Measurements from ENCODE around the gene PPP1R16B. TPM values are rescaled to one million over a fixed set of nuclear protein-coding genes. Genes with fewer than 3 reads are reported as not detected.

PPP1R16B gene
- polyA plus RNA-seq, 1 donor from 2014 or later: 1.9 TPM

DNA sequence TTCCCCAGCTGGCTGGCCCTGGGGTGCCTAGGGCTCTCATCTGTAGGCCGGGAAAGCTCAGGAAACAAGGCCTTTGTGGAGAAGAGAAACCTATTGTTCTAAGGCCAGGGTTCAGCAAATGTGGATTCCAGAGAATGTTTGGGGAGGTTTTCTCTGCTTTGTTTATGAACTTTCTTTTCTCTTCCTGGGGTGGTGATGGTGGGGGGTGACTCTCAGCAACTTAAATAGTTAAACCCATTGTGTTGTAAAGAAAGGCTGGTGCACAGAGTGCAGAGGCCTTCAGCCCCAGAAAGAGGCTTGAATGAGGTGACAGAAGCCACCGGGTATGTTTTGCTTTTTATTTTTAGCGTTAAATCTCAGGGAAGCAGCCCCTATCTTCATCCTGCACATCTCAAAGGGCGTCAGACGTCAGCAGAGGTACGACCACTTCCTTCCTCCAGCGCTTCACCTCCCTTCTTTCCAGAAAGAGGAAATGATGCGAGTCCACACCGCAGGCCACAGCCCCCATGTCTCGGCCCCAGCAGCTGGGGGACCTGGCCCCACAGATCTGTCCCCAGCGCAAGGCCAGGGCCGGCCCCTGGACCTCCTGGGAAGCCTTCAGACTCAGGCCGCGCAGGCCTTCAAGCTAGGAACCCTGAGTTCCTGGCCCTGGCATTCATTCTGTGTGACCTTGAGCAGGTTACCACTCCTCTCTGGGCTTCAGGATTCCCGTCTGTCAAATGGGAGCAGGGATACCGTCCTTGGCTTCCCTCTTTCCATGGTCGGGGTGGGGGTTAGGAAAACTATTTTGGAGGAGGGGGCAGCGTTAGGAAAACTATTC lies 605 bp upstream of the PPP1R16B start:
- Histone ChIP-seq H3K9me2 (ENCODE audit: insufficient read depth, low read length) (no peaks in the 10 kb centered on the region), H3K9me3 (ENCODE audit: low read length) (no peaks in the 10 kb centered on the region), H3K27ac (ENCODE audit: low read length) (no peak overlapping the region), H3F3A (ENCODE audit: insufficient read depth, low read length, poor library complexity, severe bottlenecking) (no peaks in the 10 kb centered on the region), H3K4me3 (ENCODE audit: low read length) (peak overlapping the region; percentile 84), H3K4me2 (ENCODE audit: low read length) (no peak overlapping the region), H4K20me1 (ENCODE audit: insufficient read depth) (no peaks in the 10 kb centered on the region), H2AFZ (ENCODE audit: low read depth, low read length) (no peak overlapping the region), H3K9ac (ENCODE audit: low read length) (peak overlapping the region; percentile 65), H3K79me2 (replicated peaks; ENCODE audit: insufficient read depth, low read length) (no peaks in the 10 kb centered on the region), H3K27me3 (ENCODE audit: insufficient read depth, low read depth, low read length) (peaks cover 35% of the 10 kb centered on the region), H3K36me3 (ENCODE audit: insufficient read depth, low read length) (no peaks in the 10 kb centered on the region)
- TF ChIP-seq, protein P1, sequence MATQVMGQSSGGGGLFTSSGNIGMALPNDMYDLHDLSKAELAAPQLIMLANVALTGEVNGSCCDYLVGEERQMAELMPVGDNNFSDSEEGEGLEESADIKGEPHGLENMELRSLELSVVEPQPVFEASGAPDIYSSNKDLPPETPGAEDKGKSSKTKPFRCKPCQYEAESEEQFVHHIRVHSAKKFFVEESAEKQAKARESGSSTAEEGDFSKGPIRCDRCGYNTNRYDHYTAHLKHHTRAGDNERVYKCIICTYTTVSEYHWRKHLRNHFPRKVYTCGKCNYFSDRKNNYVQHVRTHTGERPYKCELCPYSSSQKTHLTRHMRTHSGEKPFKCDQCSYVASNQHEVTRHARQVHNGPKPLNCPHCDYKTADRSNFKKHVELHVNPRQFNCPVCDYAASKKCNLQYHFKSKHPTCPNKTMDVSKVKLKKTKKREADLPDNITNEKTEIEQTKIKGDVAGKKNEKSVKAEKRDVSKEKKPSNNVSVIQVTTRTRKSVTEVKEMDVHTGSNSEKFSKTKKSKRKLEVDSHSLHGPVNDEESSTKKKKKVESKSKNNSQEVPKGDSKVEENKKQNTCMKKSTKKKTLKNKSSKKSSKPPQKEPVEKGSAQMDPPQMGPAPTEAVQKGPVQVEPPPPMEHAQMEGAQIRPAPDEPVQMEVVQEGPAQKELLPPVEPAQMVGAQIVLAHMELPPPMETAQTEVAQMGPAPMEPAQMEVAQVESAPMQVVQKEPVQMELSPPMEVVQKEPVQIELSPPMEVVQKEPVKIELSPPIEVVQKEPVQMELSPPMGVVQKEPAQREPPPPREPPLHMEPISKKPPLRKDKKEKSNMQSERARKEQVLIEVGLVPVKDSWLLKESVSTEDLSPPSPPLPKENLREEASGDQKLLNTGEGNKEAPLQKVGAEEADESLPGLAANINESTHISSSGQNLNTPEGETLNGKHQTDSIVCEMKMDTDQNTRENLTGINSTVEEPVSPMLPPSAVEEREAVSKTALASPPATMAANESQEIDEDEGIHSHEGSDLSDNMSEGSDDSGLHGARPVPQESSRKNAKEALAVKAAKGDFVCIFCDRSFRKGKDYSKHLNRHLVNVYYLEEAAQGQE (IDR thresholded peaks at IDR 0.05; ENCODE audit: borderline replicate concordance): no peak
- TF ChIP-seq RAD21 (conservative IDR thresholded peaks at IDR 0.05): no peak
- no peak for TF ChIP-seq EP300 (conservative IDR thresholded peaks at IDR 0.05; ENCODE audit: poor library complexity, severe bottlenecking)
- TF ChIP-seq TAF1 (IDR thresholded peaks at IDR 0.05; ENCODE audit: low read depth): no peak
- TF ChIP-seq SMC3 (conservative IDR thresholded peaks at IDR 0.05; ENCODE audit: poor library complexity): no peak
- no peak for TF ChIP-seq POLR2AphosphoS5 (IDR thresholded peaks at IDR 0.05)
- TF ChIP-seq MXI1 (conservative IDR thresholded peaks at IDR 0.05; ENCODE audit: poor library complexity, severe bottlenecking): no peak

- TF ChIP-seq, protein P1 (IDR thresholded peaks at IDR 0.05; ENCODE audit: borderline replicate concordance): no peak
- TF ChIP-seq SMC3 (conservative IDR thresholded peaks at IDR 0.05; ENCODE audit: poor library complexity) (no peak), MXI1 (conservative IDR thresholded peaks at IDR 0.05; ENCODE audit: poor library complexity, severe bottlenecking) (peak; percentile 19), EP300 (conservative IDR thresholded peaks at IDR 0.05; ENCODE audit: poor library complexity, severe bottlenecking) (no peak), TAF1 (IDR thresholded peaks at IDR 0.05; ENCODE audit: low read depth) (no peak), RAD21 (conservative IDR thresholded peaks at IDR 0.05) (no peak), POLR2AphosphoS5 (IDR thresholded peaks at IDR 0.05) (peak; percentile 4), EZH2 (IDR thresholded peaks at IDR 0.05; ENCODE audit: borderline replicate concordance, insufficient read depth, low read length, poor library complexity, severe bottlenecking) (no peak)
- TF ChIP-seq, protein P2, sequence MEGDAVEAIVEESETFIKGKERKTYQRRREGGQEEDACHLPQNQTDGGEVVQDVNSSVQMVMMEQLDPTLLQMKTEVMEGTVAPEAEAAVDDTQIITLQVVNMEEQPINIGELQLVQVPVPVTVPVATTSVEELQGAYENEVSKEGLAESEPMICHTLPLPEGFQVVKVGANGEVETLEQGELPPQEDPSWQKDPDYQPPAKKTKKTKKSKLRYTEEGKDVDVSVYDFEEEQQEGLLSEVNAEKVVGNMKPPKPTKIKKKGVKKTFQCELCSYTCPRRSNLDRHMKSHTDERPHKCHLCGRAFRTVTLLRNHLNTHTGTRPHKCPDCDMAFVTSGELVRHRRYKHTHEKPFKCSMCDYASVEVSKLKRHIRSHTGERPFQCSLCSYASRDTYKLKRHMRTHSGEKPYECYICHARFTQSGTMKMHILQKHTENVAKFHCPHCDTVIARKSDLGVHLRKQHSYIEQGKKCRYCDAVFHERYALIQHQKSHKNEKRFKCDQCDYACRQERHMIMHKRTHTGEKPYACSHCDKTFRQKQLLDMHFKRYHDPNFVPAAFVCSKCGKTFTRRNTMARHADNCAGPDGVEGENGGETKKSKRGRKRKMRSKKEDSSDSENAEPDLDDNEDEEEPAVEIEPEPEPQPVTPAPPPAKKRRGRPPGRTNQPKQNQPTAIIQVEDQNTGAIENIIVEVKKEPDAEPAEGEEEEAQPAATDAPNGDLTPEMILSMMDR (IDR thresholded peaks at IDR 0.05; ENCODE audit: poor library complexity, severe bottlenecking): peak; percentile 53
- Histone ChIP-seq H3K36me3 (ENCODE audit: insufficient read depth, low read length) (no peaks in the 10 kb centered on the region), H3K9me3 (ENCODE audit: low read length) (no peaks in the 10 kb centered on the region), H3K27ac (ENCODE audit: low read length) (no peak overlapping the region), H3K4me3 (ENCODE audit: low read length) (peak overlapping the region; percentile 84), H3K79me2 (replicated peaks; ENCODE audit: insufficient read depth, low read length) (no peaks in the 10 kb centered on the region), H4K20me1 (ENCODE audit: insufficient read depth) (no peaks in the 10 kb centered on the region), H3K4me2 (ENCODE audit: low read length) (peak overlapping the region; percentile 48), H3K9me2 (ENCODE audit: insufficient read depth, low read length) (no peaks in the 10 kb centered on the region), H3F3A (ENCODE audit: insufficient read depth, low read length, poor library complexity, severe bottlenecking) (no peaks in the 10 kb centered on the region), H3K9ac (ENCODE audit: low read length) (peak overlapping the region; percentile 65), H2AFZ (ENCODE audit: low read depth, low read length) (peak overlapping the region; percentile 51), H3K27me3 (ENCODE audit: insufficient read depth, low read depth, low read length) (peaks cover 35% of the 10 kb centered on the region)
Measured at GRCh38 chr20:38805958-38806854, 709 bp downstream of the PPP1R16B start.
